Suprapubic skin (tissue), 4 donors: ENCODE data around the gene PHKA1. TPM values are rescaled to one million over a fixed set of nuclear protein-coding genes. Genes with fewer than 3 reads are reported as not detected.
A peak's percentile ranks its signal among the peaks of the same experiment; 100 is the strongest.
"Not testable (repeated sequence)": the region's sequence is repeated elsewhere in the genome, so short reads cannot be mapped to it uniquely, and the experiment has no call there.

Experiments
- DNase-seq, 2 donors: peaks; one replicate each; pipeline ENCODE4 v3.0.0-alpha.2; 2019; ENCODE audit warnings: low spot score in 2 of 2
- H3K27ac ChIP-seq: fragments of 200-600 bp; sonication (generic); one replicate; pipeline ENCODE4 v1.5.1; 2019
- H3K27me3 ChIP-seq: fragments of 200-600 bp; sonication (generic); one replicate; pipeline ENCODE4 v1.5.1; 2019
- H3K36me3 ChIP-seq: fragments of 200-600 bp; sonication (generic); one replicate; pipeline ENCODE4 v1.5.1; 2019
- H3K4me1 ChIP-seq: fragments of 200-600 bp; sonication (generic); one replicate; pipeline ENCODE4 v1.5.1; 2019
- H3K4me3 ChIP-seq: fragments of 200-600 bp; sonication (generic); one replicate; pipeline ENCODE4 v1.5.1; 2019; ENCODE audit warnings: mild to moderate bottlenecking
- H3K9me3 ChIP-seq: fragments of 200-600 bp; sonication (generic); one replicate; pipeline ENCODE4 v1.5.1; 2019
- EP300 ChIP-seq: sonication (generic); formaldehyde crosslinking; IDR thresholded peaks from one replicate; pipeline ENCODE4 v1.6.1; 2017; ENCODE audit warnings: antibody characterized with exemption
- POLR2A ChIP-seq, 2 donors: fragments of 450-650 bp; IDR thresholded peaks; one replicate each; pipeline ENCODE4 v1.6.1; 2017; ENCODE audit warnings: antibody characterized with exemption in 2 of 2, mild to moderate bottlenecking in 2 of 2, moderate library complexity in 2 of 2
- POLR2AphosphoS5 ChIP-seq, 3 donors: sonication (generic); formaldehyde crosslinking; IDR thresholded peaks; one replicate each; pipeline ENCODE4 v1.6.1; 2017; ENCODE audit warnings: antibody characterized with exemption in 3 of 3
- WGBS: methylation state at CpG from one replicate; pipeline ENCODE4 v1.1.5; 2018; 5-methylcytosine and 5-hydroxymethylcytosine counted together
- total RNA-seq, 4 donors: library from RNA; depleted of rRNA; stranded (reverse); fragments of >200 nt; gene quantifications; one replicate each; pipeline ENCODE4 v1.1.0, GENCODE V29; 2016
- TF ChIP-seq, protein P1 (sequence below), 2 donors: fragments of 200-600 bp in 1 of 2; fragments of 450-650 bp in 1 of 2; sonication (generic) in 1 of 2; IDR thresholded peaks; one replicate each; pipeline ENCODE4 v1.5.1; 2016 to 2019; ENCODE audit warnings: antibody characterized with exemption in 2 of 2, mild to moderate bottlenecking in 1 of 2, moderate library complexity in 1 of 2

Gene PHKA1
- total RNA-seq = 1 to 10 TPM; 2.9 to 4.3 (median 4.0) TPM

DNA sequence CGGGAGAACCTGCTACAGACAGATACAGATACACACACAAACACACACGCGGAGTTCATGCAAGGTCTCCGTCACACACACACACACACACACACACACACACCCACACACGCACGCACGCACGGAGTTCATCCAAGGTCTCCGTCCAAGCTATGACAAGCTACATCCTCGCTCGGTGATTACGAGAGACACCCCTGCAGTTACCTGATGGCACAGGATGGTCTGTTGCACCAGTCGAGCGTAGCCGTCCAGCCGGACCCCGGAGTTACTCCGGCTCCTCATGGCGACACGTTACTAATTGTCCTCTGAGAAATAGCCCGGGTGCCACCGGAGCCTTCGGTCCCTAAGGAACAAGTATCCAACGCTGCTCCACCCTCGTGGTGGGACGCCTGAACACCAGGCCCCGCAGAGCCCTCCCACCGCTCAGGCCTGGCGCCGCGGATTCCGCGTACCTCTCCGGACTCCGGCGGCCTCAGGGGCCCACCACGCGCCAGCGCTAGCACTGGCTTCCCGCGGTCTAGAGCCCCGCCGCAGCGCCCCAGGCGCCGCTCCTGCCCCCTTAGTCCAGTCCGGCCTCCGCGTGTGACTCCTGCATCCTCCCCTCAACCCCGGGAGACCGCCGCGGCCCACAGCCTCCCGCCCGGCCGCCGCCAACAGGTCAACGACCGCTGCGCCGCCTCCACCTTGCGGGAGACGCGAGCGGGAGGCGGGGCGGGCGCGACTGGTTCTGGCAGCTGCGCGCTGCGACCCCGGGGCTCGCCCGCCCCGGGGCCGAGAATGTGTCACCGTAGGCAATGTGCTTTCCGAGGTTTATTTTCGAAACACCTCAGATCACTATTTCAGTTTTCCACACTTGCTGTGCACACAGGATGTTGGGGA is at the start of gene PHKA1:
TSS of gene PHKA1 (minus strand) at position 708 of the 879 bp plus-strand sequence. CDS start at position 282, 426 bp downstream.
- DNase-seq, H3K36me3 ChIP-seq, H3K27me3 ChIP-seq, H3K4me1 ChIP-seq, H3K9me3 ChIP-seq: not testable (repeated sequence)
- peak within 1 kb of the TSS; percentile 77 for H3K27ac ChIP-seq
- peak within 1 kb of the TSS; percentile 60 for H3K4me3 ChIP-seq
- 56% methylated on average over 29 of the region's 80 CpGs for WGBS

DNA sequence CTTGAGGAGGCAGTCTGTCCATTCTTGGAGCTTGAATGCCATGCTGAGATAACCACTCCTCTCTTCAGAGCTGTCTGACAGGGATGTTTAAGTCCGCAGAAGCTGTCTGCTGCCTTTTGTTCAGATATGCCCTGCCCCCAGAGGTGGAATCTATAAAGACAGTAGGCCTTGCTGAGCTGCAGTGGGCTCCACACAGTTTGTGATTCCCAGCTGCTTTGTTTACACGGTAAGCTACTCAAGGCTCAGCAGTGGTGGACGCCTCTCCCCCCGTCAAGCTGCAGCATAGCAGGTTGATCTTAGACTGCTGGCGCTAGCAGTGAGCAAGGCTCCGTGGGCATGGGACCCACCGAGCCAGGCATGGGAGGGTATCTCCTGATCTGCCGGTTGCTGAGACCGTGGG is 46.3 kb upstream of the PHKA1 start:
- no CpG with 5 or more reads among the region's 9 CpGs for WGBS

DNA sequence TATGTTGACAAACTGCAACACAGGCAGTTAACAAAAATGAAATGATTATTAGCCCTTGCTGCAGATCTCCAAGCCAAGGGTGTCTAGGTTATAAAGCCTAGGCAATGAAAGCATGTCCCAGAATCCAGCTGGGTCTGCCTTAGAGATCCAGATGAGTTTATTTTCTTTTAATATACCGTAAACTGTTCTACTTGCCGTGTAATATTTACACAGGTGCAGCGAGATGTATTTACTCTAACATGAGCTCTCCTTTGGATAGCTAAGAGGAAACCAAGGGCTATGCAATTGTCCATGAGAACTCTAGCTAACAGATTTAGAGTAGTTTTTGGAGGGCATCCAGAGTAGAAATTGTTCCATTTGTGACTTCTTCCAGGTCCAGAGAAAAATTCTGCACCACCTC is 34.4 kb upstream of the PHKA1 start:
- not testable (repeated sequence) for H3K4me1 ChIP-seq, DNase-seq, H3K9me3 ChIP-seq, H3K36me3 ChIP-seq, H3K27ac ChIP-seq, H3K27me3 ChIP-seq, H3K4me3 ChIP-seq
- WGBS = no CpG with 5 or more reads among the region's 3 CpGs

More for the DNA sequence above, 46.3 kb upstream of the PHKA1 start:
- not testable (repeated sequence) for H3K9me3 ChIP-seq, H3K27ac ChIP-seq, H3K36me3 ChIP-seq, H3K4me1 ChIP-seq, H3K4me3 ChIP-seq, H3K27me3 ChIP-seq, DNase-seq

DNA sequence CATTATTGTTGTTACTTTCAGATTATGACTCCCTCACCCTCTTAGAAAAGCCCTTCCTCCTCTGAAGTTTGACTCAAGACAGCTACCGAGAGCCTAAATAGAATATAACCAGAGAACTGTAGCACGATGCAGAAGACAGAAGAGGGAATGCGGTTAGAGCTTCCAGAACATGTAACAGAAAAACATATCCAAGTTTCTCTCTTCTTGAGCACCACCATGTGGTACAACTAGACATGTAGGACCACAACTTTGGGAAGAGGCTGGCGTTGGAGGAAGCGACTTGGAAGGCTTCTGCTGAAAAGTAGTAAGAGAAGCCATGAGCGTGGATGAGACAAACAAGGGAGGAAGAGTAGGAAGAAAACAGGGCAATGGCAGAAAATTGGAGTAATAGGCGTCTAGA is 31.4 kb upstream of the PHKA1 start:
- no CpG with 5 or more reads among the region's 7 CpGs for whole genome bisulfite sequencing
- not testable (repeated sequence) for H3K27ac ChIP-seq, H3K27me3 ChIP-seq, H3K36me3 ChIP-seq, H3K9me3 ChIP-seq, H3K4me3 ChIP-seq, DNase-seq, H3K4me1 ChIP-seq

DNA sequence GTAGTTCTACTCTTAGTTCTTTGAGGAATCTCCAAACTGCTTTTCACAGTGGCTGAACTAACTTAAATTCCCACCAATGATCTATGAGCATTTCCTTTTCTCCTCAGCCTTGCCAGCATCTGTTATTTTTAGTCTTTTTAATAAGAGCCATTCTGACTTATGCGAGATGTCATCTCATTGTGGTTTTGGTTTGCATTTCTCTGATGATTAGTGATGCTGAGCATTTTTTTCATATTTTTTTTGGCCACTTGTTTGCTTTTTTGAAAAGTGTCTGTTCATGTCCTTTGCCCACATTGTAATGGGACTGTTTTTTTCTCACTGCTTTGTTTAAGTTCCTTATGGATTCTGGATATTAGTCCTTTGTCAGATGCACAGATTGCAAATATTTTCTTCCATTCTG is 21.5 kb upstream of the PHKA1 start:
- TF ChIP-seq POLR2A (IDR thresholded peaks at IDR 0.05) (no peak), POLR2AphosphoS5 (IDR thresholded peaks at IDR 0.05) (no peak), EP300 (no peak)
- TF ChIP-seq, protein P1, sequence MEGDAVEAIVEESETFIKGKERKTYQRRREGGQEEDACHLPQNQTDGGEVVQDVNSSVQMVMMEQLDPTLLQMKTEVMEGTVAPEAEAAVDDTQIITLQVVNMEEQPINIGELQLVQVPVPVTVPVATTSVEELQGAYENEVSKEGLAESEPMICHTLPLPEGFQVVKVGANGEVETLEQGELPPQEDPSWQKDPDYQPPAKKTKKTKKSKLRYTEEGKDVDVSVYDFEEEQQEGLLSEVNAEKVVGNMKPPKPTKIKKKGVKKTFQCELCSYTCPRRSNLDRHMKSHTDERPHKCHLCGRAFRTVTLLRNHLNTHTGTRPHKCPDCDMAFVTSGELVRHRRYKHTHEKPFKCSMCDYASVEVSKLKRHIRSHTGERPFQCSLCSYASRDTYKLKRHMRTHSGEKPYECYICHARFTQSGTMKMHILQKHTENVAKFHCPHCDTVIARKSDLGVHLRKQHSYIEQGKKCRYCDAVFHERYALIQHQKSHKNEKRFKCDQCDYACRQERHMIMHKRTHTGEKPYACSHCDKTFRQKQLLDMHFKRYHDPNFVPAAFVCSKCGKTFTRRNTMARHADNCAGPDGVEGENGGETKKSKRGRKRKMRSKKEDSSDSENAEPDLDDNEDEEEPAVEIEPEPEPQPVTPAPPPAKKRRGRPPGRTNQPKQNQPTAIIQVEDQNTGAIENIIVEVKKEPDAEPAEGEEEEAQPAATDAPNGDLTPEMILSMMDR (IDR thresholded peaks at IDR 0.05) = no peak
- 70% methylated on average over 1 of the region's 1 CpG for WGBS
- Histone ChIP-seq H3K9me3 (no peaks in the 10 kb centered on the region), H3K36me3 (no peaks in the 10 kb centered on the region), H3K4me3 (no peak overlapping the region), H3K4me1 (no peaks in the 10 kb centered on the region), H3K27ac (no peak overlapping the region), H3K27me3 (no peaks in the 10 kb centered on the region)
- DNase-seq = no peak

DNA sequence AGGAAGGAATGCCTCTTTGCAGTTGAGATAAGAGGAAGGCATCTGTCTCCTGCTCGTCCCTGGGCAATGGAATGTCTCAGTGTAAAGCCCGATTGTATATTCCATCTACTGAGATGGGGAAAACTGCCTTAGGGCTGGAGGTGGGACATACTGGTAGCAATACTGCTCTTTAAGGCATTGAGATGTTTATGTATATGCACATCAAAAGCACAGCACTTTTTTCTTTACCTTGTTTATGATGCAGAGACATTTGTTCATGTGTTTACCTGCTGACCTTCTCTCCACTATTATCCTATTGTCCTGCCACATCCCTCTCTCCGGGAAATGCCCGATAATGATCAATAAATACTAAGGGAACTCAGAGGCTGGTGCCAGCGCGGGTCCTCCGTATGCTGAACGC is 19.5 kb upstream of the PHKA1 start:
- WGBS = 60% methylated on average over 8 of the region's 8 CpGs
- not testable (repeated sequence) for H3K36me3 ChIP-seq

DNA sequence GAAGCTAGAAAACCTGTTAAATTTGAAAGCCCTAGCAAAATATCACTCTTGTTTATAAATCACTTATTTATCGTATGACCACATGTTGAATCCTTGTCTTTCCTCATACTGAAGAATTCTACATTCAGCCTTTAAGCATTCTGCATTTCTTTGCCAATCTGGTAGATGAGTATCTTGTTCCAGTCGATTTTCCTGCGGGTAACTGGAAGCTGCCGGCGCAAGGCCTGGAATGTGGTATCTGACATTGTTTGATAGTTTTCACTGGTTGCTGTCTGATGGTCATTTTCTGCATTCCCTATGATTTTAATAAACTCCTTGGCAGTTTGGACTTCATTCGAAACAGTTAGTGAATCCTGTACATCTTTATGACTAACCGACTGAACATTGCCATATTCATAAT is 13.7 kb upstream of the PHKA1 start:
- Histone ChIP-seq H3K4me3 (no peak overlapping the region), H3K9me3 (no peaks in the 10 kb centered on the region), H3K4me1 (no peaks in the 10 kb centered on the region), H3K27me3 (no peaks in the 10 kb centered on the region), H3K27ac (no peak overlapping the region), H3K36me3 (no peaks in the 10 kb centered on the region)
- no peak for DNase-seq
- WGBS = 81% methylated on average over 7 of the region's 7 CpGs
- TF ChIP-seq POLR2A (IDR thresholded peaks at IDR 0.05) (no peak), POLR2AphosphoS5 (IDR thresholded peaks at IDR 0.05) (no peak), EP300 (no peak)
- TF ChIP-seq, protein P1 (IDR thresholded peaks at IDR 0.05) = no peak

More for the DNA sequence above, 19.5 kb upstream of the PHKA1 start:
- H3K27me3 ChIP-seq, DNase-seq, H3K9me3 ChIP-seq, H3K4me1 ChIP-seq, H3K27ac ChIP-seq, H3K4me3 ChIP-seq: not testable (repeated sequence)

DNA sequence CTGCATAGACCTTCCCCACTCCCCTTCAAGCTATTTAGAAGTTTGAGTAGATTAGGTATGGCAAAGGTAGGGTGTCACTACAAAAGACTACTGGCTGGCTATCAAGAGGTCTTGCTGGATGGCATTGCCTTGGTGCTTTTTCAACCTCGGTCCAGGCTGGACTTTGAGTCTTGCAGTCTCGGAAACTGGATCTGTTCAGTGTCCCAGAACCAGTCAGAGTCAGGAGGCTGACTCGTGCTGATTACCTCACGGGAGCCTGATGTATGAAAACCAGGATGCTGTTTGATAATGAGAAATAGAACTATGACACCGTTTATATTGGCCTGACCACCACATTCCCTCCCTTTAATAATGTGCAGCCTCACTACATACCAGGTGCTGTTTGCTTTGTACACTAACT is 2.7 kb upstream of the PHKA1 start:
- 74% methylated on average over 5 of the region's 5 CpGs for WGBS

More for the DNA sequence above, 2.7 kb upstream of the PHKA1 start:
- TF ChIP-seq POLR2AphosphoS5 (IDR thresholded peaks at IDR 0.05) = no peak
- no peak for TF ChIP-seq EP300
- Histone ChIP-seq H3K27ac (no peak overlapping the region), H3K27me3 (no peaks in the 10 kb centered on the region), H3K9me3 (no peaks in the 10 kb centered on the region), H3K4me1 (peaks cover 3% of the 10 kb centered on the region), H3K4me3 (no peak overlapping the region), H3K36me3 (no peaks in the 10 kb centered on the region)
- DNase-seq = no peak
